Epithelial cell of prostate (primary cell): Measurements from ENCODE around the gene CKAP5.
"Not testable (repeated sequence)": the region's sequence is repeated elsewhere in the genome, so short reads cannot be mapped to it uniquely, and the experiment has no call there.

Source experiments
- DNase-seq: peaks from one replicate; pipeline ENCODE4 v3.0.0-alpha.2; 2011; ENCODE audit warnings: low read depth, low spot score
- H3K27ac ChIP-seq: fragments of 450-650 bp; 2 replicates; pipeline ENCODE4 v1.5.1; 2017; ENCODE audit warnings: mild to moderate bottlenecking

CKAP5 gene

DNA sequence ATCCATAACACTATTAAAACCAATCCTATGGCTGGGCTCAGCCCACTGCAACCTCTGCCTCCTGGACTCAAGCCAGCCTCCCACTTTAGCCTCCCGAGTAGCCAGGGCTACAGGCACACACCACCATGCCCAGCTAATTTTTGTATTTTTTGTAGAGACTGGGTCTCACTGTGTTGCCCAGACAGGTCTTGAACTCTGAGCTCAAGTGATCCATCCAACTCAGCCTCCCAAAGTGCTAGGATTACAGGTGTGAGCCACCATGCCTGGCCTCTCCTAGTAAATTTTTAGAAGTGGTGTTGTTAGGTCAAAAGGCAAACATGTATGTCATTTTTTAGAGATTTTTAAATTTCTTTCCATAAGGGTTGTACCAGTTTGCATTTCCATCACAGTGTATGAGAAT, 112.8 kb downstream of the CKAP5 start:
- H3K27ac ChIP-seq, result no peak overlapping the region
- no peak for DNase-seq

GRCh38 chr11:46731545-46731944, 114.5 kb downstream of the CKAP5 start:
- no peak overlapping the region for H3K27ac ChIP-seq
- DNase-seq, result no peak

GRCh38 chr11:46729110-46730027, 116.7 kb downstream of the CKAP5 start:
- no peak overlapping the region for H3K27ac ChIP-seq
- DNase-seq, result no peak

GRCh38 chr11:46728659-46729040, 117.4 kb downstream of the CKAP5 start:
- no peak overlapping the region for H3K27ac ChIP-seq
- no peak for DNase-seq

- no peak for DNase-seq
- no peak overlapping the region for H3K27ac ChIP-seq
Observed at GRCh38 chr11:46727952-46728658, 118.0 kb downstream of the CKAP5 start.

GRCh38 chr11:46726206-46726862, 119.7 kb downstream of the CKAP5 start:
- no peak for DNase-seq
- H3K27ac ChIP-seq, result no peak overlapping the region

- no peak overlapping the region for H3K27ac ChIP-seq
- DNase-seq, result no peak
Observed at GRCh38 chr11:46725338-46726205, 120.5 kb downstream of the CKAP5 start.

DNA sequence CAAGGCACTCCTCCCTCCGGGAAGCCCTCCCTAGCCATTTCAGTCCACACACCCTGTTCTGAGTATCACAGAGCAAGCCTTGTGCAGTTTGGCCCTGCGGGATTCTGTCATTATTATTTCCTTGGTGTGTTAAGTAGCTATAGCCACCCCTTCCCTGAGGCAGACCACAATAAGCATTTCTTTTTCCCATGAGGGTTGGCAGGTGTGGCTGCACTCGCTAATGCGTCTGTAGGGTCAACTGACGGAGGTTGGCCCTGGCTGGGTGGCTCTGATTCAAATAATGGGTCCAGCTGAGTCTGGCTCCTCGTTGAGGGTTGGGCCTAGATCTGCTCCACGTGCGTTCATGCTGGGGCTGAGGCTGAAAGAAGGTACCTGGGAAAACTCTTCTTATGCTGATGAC, 122.0 kb downstream of the CKAP5 start:
- H3K27ac ChIP-seq, result no peak overlapping the region
- no peak for DNase-seq

- no peak overlapping the region for H3K27ac ChIP-seq
- no peak for DNase-seq
Observed at GRCh38 chr11:46723359-46723680, 122.8 kb downstream of the CKAP5 start.

DNA sequence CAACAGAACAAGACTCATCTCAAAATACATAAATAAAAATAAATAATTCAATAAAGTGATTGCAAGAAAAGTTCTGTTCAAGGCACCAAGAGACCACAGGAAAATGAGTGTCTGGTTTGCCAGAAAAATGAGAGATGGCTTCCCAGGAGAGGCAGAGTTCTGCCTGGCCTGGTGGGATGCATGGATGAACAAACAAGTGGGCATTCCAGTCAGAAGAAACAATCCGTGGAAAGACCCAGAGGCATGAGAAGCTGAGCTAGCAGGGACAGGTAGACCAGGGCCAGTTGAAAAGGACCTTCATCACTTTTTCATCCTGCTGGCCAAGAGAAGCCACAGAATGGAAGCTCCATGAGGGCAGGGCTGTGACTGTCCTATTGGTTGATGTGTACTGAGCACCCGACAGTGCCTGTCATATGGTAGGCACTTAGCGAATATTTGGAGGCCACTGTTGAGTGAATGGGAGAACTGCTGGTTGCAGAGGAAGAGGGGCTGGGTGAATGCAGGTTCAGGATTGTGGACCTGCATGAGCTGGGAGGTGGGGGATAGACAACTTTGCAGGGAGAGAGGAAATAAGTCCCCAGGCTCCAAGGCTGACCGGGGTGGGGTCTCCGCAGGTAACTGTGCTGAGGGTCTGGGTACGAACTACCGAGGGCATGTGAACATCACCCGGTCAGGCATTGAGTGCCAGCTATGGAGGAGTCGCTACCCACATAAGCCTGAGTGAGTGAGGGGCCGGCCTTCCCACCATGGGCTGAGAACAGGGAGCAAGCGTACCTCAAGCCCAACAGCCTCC, 123.3 kb downstream of the CKAP5 start:
- no peak for DNase-seq
- H3K27ac ChIP-seq, result no peak overlapping the region

DNA sequence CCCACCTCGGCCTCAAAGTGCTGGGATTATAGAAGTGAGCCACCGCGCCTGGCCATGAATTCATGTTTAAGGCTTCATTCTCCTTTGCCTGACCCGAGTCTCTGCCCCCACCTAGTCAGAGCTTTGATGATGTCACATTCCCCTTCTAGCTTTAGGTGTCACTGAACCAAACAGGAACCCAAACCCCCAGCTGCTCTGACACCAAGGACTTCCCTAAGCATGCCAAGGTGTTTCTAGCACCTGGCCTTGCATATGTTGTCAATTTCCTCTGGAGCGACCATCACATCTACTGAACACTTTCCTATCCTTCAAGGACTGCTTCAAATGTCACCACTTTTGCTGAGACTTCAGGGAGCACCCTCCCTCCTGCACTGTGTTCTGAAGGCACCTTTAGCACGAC, 124.8 kb downstream of the CKAP5 start:
- no peak for DNase-seq

DNA sequence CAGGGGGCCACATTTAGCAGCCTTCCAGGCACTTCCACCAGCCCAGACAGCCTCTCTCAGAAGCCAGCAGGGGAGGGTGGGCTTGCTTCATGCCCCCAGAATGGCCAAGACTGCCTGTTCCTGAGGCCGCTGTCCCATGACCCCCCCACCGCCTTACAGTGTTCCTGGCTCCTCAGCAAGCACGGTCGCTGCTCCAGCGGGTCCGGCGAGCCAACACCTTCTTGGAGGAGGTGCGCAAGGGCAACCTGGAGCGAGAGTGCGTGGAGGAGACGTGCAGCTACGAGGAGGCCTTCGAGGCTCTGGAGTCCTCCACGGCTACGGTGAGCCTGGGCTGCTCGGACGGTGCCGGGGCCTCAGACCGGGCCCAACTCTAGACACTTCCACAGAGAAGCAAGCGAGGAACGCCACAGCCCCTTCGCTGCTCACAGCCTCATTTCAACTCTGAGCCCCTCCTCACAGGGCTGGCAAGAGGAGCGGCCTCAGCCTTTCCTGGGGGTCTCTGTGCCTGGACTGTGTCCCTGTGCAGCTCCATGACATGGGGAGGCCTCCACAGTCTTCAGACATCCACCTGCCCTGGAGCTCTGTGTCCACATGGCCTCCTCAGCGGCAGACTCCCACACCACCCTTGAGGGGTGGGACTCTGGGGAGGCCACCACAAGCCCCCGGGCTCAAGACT, 126.4 kb downstream of the CKAP5 start:
- DNase-seq, result no peak
- no peak overlapping the region for H3K27ac ChIP-seq

More for the DNA sequence above, 124.8 kb downstream of the CKAP5 start:
- no peak overlapping the region for H3K27ac ChIP-seq

DNA sequence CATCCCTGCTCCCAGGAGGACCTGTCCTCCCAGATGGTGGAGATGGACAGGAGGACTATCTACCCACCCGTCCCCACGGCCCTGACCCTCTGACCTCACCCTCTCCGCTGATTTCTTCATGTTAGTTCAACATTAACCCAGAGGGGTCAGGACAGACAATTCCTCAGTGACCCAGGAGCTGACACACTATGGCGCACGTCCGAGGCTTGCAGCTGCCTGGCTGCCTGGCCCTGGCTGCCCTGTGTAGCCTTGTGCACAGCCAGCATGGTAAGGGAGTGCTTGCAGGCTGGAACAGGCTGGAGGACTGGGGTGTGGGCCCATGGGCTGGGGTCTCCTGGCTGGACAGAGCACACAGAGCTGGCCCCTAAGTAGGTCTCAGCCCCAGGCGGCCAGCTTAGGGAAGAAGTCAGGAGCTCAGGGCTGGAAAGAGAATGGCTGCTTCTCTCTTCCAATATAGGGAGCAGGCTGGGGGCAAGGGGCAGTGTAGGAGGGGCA, 127.0 kb downstream of the CKAP5 start, which contains the start of gene F2:
Gene F2 (plus strand): TSS at position 166 of the 495 bp plus-strand sequence. CDS start 23 bp downstream, at position 189.
- H3K27ac ChIP-seq, result no peak within 1 kb of the TSS
- no peak for DNase-seq

- DNase-seq, result no peak
- no peak overlapping the region for H3K27ac ChIP-seq
Observed at GRCh38 chr11:46718155-46719019, 127.7 kb downstream of the CKAP5 start.

DNA sequence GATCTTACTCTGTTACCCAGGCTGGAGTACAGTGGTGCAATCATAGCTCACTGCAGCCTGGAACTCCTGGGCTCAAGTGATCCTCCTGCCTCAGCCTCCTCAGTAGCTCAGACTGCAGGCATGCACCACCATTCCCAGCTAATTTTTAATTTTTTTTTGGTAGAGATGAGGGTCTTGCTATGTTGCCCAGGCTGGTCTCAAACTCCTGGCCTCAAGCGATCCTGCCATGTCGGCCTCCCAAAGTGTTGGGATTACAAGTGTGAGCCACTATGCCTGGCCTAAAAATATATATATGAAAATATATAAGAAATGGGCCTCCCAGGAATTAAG, 128.3 kb downstream of the CKAP5 start:
- DNase-seq, H3K27ac ChIP-seq: not testable (repeated sequence)

- DNase-seq, result no peak
- no peak overlapping the region for H3K27ac ChIP-seq
Observed at GRCh38 chr11:46712874-46713576, 133.1 kb downstream of the CKAP5 start.

GRCh38 chr11:46711303-46711702, 134.8 kb downstream of the CKAP5 start:
- DNase-seq, result no peak

More at GRCh38 chr11:46711303-46711702, 134.8 kb downstream of the CKAP5 start:
- H3K27ac ChIP-seq, result no peak overlapping the region
